IPS DF 6.9 (cell line): ENCODE measurements around the gene POLL.
A peak's percentile ranks its signal among the peaks of the same experiment; 100 is the strongest.

Experiments used
- DNase-seq: peaks from one replicate; pipeline ENCODE4 v3.0.0-alpha.2; 2013; ENCODE audit warnings: low read depth, low spot score
- H3K27ac ChIP-seq: one replicate; pipeline ENCODE4 v1.5.1; 2013; ENCODE audit warnings: low read length, control low read depth
- H3K27me3 ChIP-seq: 2 replicates; pipeline ENCODE4 v1.6.1; 2013; ENCODE audit warnings: mild to moderate bottlenecking, low read length; ENCODE audit not compliant: control insufficient read depth, insufficient read depth
- H3K36me3 ChIP-seq: 2 replicates; pipeline ENCODE4 v1.6.1; 2013; ENCODE audit warnings: low read length; ENCODE audit not compliant: control insufficient read depth, insufficient read depth
- H3K4me1 ChIP-seq: 2 replicates; pipeline ENCODE4 v1.6.1; 2013; ENCODE audit warnings: low read length; ENCODE audit not compliant: control insufficient read depth, insufficient read depth
- H3K4me3 ChIP-seq: 2 replicates; pipeline ENCODE4 v1.5.1; 2013; ENCODE audit warnings: mild to moderate bottlenecking, low read length
- H3K9me3 ChIP-seq: 2 replicates; pipeline ENCODE4 v1.6.1; 2013; ENCODE audit warnings: low read length, inconsistent platforms; ENCODE audit not compliant: control insufficient read depth, insufficient read depth
- WGBS: extraction: QIAGEN DNeasy Blood & Tissue Kit; methylation state at CpG from one replicate; pipeline ENCODE4 v1.1.7; 2013; ENCODE audit warnings: mixed read lengths, missing lambda C conversion rate; ENCODE audit not compliant: insufficient read length, insufficient coverage; 5-methylcytosine and 5-hydroxymethylcytosine counted together

Gene POLL

GRCh38 chr10:101573885-101574753 lies 13.9 kb downstream of the POLL start:
- Histone ChIP-seq H3K4me1 (peaks cover 5% of the 10 kb centered on the region; the same call in 1 of the 2 replicates), H3K27me3 (peaks cover 2% of the 10 kb centered on the region; the same call in 1 of the 2 replicates), H3K27ac (no peak overlapping the region), H3K36me3 (no peaks in the 10 kb centered on the region; the same call in 1 of the 2 replicates), H3K4me3 (no peak overlapping the region), H3K9me3 (no peaks in the 10 kb centered on the region)
- DNase-seq = no peak
- no CpG with 5 or more reads among the region's 25 CpGs for WGBS

GRCh38 chr10:101572785-101573184 lies 15.3 kb downstream of the POLL start:
- no peaks in the 10 kb centered on the region for H3K36me3 ChIP-seq
- peaks cover 4% of the 10 kb centered on the region; the same call in 1 of the 2 replicates for H3K27me3 ChIP-seq

DNA sequence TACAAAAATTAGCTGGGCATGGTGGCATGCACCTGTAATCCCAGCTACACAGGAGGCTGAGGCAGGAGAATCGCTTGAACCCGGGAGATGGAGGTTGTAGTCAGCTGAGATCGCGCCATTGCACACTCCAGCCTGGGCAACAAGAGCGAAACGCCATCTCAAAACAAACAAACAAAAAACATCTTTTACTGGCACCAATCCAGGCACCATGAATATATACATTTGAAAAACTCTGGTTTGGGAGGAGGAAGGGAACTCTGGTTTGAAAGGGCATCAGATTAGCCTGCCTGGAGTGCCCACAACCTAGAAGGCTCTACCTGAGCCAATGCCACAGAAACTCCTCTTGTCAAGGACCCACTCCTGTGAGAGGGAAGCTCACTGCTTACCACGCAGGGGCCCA lies 15.9 kb downstream of the POLL start:
- H3K27ac ChIP-seq = no peak overlapping the region
- no peaks in the 10 kb centered on the region for H3K9me3 ChIP-seq
- peaks cover 5% of the 10 kb centered on the region; the same call in 1 of the 2 replicates for H3K4me1 ChIP-seq
- no peaks in the 10 kb centered on the region for H3K36me3 ChIP-seq
- H3K27me3 ChIP-seq = peaks cover 4% of the 10 kb centered on the region; the same call in 1 of the 2 replicates
- WGBS = no CpG with 5 or more reads among the region's 7 CpGs
- no peak for DNase-seq
- no peak overlapping the region for H3K4me3 ChIP-seq

More at GRCh38 chr10:101572785-101573184, 15.3 kb downstream of the POLL start:
- Histone ChIP-seq H3K4me3 (no peak overlapping the region), H3K27ac (no peak overlapping the region), H3K9me3 (no peaks in the 10 kb centered on the region), H3K4me1 (peaks cover 5% of the 10 kb centered on the region; the same call in 1 of the 2 replicates)
- no peak for DNase-seq
- WGBS = no CpG with 5 or more reads among the region's 2 CpGs

GRCh38 chr10:101571271-101571925 lies 16.7 kb downstream of the POLL start:
- no peak for DNase-seq
- H3K4me3 ChIP-seq = no peak overlapping the region
- WGBS = no CpG with 5 or more reads among the region's 8 CpGs
- peaks cover 4% of the 10 kb centered on the region; the same call in 1 of the 2 replicates for H3K27me3 ChIP-seq
- H3K9me3 ChIP-seq = no peaks in the 10 kb centered on the region
- H3K27ac ChIP-seq = no peak overlapping the region
- peaks cover 8% of the 10 kb centered on the region; the same call in 1 of the 2 replicates for H3K4me1 ChIP-seq
- no peaks in the 10 kb centered on the region for H3K36me3 ChIP-seq

DNA sequence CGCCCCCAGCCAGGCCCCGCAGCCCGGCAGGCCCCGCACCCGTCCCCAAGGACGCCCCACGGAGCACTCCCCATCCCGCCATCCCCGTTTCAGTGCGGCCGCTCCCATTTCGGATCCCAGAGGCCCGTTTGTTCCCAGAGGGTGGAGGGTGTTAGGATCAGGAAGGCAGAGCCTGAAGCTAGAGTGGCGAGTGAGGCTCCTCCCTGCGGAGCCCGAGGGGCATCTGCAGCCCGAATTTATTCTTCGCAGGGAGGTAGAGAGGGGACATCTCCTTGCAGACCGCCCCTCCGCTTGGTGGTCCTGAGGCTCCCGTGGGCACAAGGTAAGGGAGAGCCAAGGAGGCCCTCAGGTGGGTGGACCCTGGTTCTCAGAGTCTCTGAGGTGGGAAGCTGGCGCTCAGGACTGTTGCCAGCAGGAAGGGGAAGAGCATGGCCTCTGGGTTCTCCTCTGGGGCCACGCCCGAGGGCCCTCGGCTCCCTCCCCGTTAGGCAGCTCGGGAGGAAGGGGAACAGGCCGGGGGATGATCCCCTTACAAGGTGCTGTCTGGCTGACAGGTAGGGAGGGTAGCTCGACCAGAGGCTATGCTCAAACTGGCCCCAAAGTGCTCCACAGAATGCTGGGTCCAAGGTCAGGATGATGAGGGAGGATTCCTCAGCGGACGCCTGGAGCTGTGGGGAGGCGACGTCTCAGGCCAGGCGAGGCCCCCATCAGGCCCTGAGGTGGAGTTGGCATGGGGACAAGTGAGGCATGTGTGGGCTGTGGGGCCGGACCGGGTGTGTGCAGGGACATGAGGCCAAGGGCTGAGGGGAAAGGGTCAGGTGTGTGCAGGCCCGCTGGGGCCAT lies 17.4 kb downstream of the POLL start:
- peaks cover 4% of the 10 kb centered on the region; the same call in 1 of the 2 replicates for H3K27me3 ChIP-seq
- no peak overlapping the region for H3K27ac ChIP-seq
- DNase-seq = no peak

GRCh38 chr10:101569622-101570427 lies 18.2 kb downstream of the POLL start:
- H3K36me3 ChIP-seq = no peaks in the 10 kb centered on the region
- DNase-seq = no peak
- H3K9me3 ChIP-seq = no peaks in the 10 kb centered on the region
- peak overlapping the region; percentile 37; the same call in 1 of the 2 replicates for H3K4me3 ChIP-seq
- WGBS = no CpG with 5 or more reads among the region's 56 CpGs
- peaks cover 10% of the 10 kb centered on the region; the same call in 1 of the 2 replicates for H3K4me1 ChIP-seq
- H3K27me3 ChIP-seq = peaks cover 4% of the 10 kb centered on the region; the same call in 1 of the 2 replicates
- no peak overlapping the region for H3K27ac ChIP-seq

More for the DNA sequence above, 17.4 kb downstream of the POLL start:
- Histone ChIP-seq H3K9me3 (no peaks in the 10 kb centered on the region), H3K4me3 (peak overlapping the region; percentile 37; the same call in 1 of the 2 replicates), H3K4me1 (peaks cover 10% of the 10 kb centered on the region; the same call in 1 of the 2 replicates), H3K36me3 (no peaks in the 10 kb centered on the region)
- no CpG with 5 or more reads among the region's 37 CpGs for WGBS

- H3K4me3 ChIP-seq = peak overlapping the region; percentile 37; the same call in 1 of the 2 replicates
- peaks cover 4% of the 10 kb centered on the region; the same call in 1 of the 2 replicates for H3K27me3 ChIP-seq
- no peak overlapping the region for H3K27ac ChIP-seq
- WGBS = no CpG with 5 or more reads among the region's 11 CpGs
- peaks cover 6% of the 10 kb centered on the region; the same call in 1 of the 2 replicates for H3K4me1 ChIP-seq
- no peaks in the 10 kb centered on the region for H3K36me3 ChIP-seq
- no peak for DNase-seq
- H3K9me3 ChIP-seq = no peaks in the 10 kb centered on the region
These were observed 18.8 kb downstream of the POLL start for GRCh38 chr10:101569323-101569621.

GRCh38 chr10:101568054-101568745 lies 19.9 kb downstream of the POLL start:
- no peak for DNase-seq
- Histone ChIP-seq H3K27me3 (peaks cover 4% of the 10 kb centered on the region; the same call in 1 of the 2 replicates), H3K27ac (no peak overlapping the region), H3K9me3 (no peaks in the 10 kb centered on the region), H3K4me3 (no peak overlapping the region), H3K4me1 (peaks cover 6% of the 10 kb centered on the region; the same call in 1 of the 2 replicates), H3K36me3 (no peaks in the 10 kb centered on the region)
- WGBS = 100% methylated on average over 1 of the region's 17 CpGs
